ENCODE data around the gene VAV3. TPM values are rescaled to one million over a fixed set of nuclear protein-coding genes. Genes with fewer than 3 reads are reported as not detected.

Gene VAV3
- total and polyA plus RNA-seq, 2 of the 8 experiments (the other 6 are each of a cell fraction or from before 2014, with no cell fraction given): 2.9 to 7.9 TPM

GRCh38 chr1:107551456-107551855, 413.5 kb downstream of the VAV3 start (continued):
- no peak for TF ChIP-seq EP300 (IDR thresholded peaks at IDR 0.05; ENCODE audit: borderline replicate concordance in 1 of 2, low read depth in 2 of 2, low read length in 2 of 2)
- TF ChIP-seq BRCA1 (IDR thresholded peaks at IDR 0.05; ENCODE audit: low read depth, low read length): no peak
- no peak for TF ChIP-seq PHF8 (conservative IDR thresholded peaks at IDR 0.05; ENCODE audit: low read depth, low read length)
- TF ChIP-seq BCL11A (IDR thresholded peaks at IDR 0.05; ENCODE audit: low read depth in 2 of 2, low read length in 2 of 2): no peak
- no peak for TF ChIP-seq SP1 (IDR thresholded peaks at IDR 0.05; ENCODE audit: low read depth, low read length)
